HEK293 (cell line): ENCODE results near the gene THUMPD1.

Experiments
- CTCF ChIA-PET: fragments of 350-600 bp; formaldehyde crosslinking; extraction: SDS; loops from one replicate; lab custom pipeline; 2021; ENCODE audit warnings: antibody characterized with exemption; lab: Yijun Ruan, JAX
- POLR2A ChIA-PET: fragments of 300-600 bp; formaldehyde crosslinking; extraction: SDS; loops from one replicate; lab custom pipeline; 2020; ENCODE audit warnings: antibody characterized with exemption, inconsistent platforms; lab: Yijun Ruan, JAX
- H3K27ac ChIP-seq: fragments of 200-500 bp; sonication (Bioruptor generic); 2 replicates; pipeline ENCODE4 v1.5.1; 2014; ENCODE audit warnings: low read depth, low read length, control low read depth, inconsistent platforms; ENCODE audit errors: extremely low read depth
- H3K36me3 ChIP-seq, 2 experiments: fragments of 200-500 bp in 1 of 2; sonication (Bioruptor generic) in 1 of 2; 1 replicate in 1 of 2; 2 replicates in 1 of 2; pipeline ENCODE4 v1.5.1; 2014 to 2017; ENCODE audit warnings: inconsistent platforms in 2 of 2, low read length in 2 of 2; ENCODE audit not compliant: control insufficient read depth in 2 of 2, insufficient read depth in 1 of 2
- H3K4me1 ChIP-seq: fragments of 200-500 bp; sonication (Bioruptor generic); 2 replicates; pipeline ENCODE4 v1.5.1; 2014; ENCODE audit warnings: mild to moderate bottlenecking, low read length, inconsistent platforms; ENCODE audit not compliant: control insufficient read depth, insufficient read depth
- H3K4me3 ChIP-seq: 2 replicates; pipeline ENCODE4 v1.5.1; 2011; ENCODE audit warnings: low read depth, mild to moderate bottlenecking, control low read depth, low read length, moderate library complexity
- H3K9me3 ChIP-seq: fragments of 200-500 bp; sonication (Bioruptor generic); 2 replicates; pipeline ENCODE4 v1.5.1; 2014; ENCODE audit warnings: low read depth, low read length, inconsistent platforms; ENCODE audit not compliant: control insufficient read depth, insufficient read depth
- ELK4 ChIP-seq: IDR thresholded peaks from 2 replicates; pipeline ENCODE4 v1.6.1; 2011; ENCODE audit warnings: mild to moderate bottlenecking, low read depth, low read length, borderline replicate concordance
- HIC1 ChIP-seq: fragments of 450-650 bp; formaldehyde crosslinking; IDR thresholded peaks from 2 replicates; pipeline ENCODE4 v1.5.1; 2016; ENCODE audit warnings: missing biosample characterization, missing genetic modification characterization
- PRDM2 ChIP-seq: fragments of 450-650 bp; formaldehyde crosslinking; IDR thresholded peaks from 2 replicates; pipeline ENCODE4 v1.5.1; 2016; ENCODE audit warnings: missing biosample characterization, missing genetic modification characterization, borderline replicate concordance
- YY2 ChIP-seq: fragments of 450-650 bp; formaldehyde crosslinking; IDR thresholded peaks from 2 replicates; pipeline ENCODE4 v1.5.1; 2016; ENCODE audit warnings: missing biosample characterization, missing genetic modification characterization
- ZBTB10 ChIP-seq: fragments of 450-650 bp; formaldehyde crosslinking; IDR thresholded peaks from 2 replicates; pipeline ENCODE4 v1.5.1; 2016; ENCODE audit warnings: missing biosample characterization, missing genetic modification characterization
- ZBTB20 ChIP-seq: fragments of 450-650 bp; formaldehyde crosslinking; IDR thresholded peaks from 2 replicates; pipeline ENCODE4 v1.5.1; 2016; ENCODE audit warnings: missing biosample characterization, missing genetic modification characterization
- ZBTB7A ChIP-seq: fragments of 450-650 bp; formaldehyde crosslinking; IDR thresholded peaks from 2 replicates; pipeline ENCODE4 v1.5.1; 2016; ENCODE audit warnings: low read depth, missing biosample characterization, missing genetic modification characterization
- ZFP3 ChIP-seq: fragments of 450-650 bp; formaldehyde crosslinking; IDR thresholded peaks from 2 replicates; pipeline ENCODE4 v1.5.1; 2016; ENCODE audit warnings: low read depth, missing biosample characterization, missing genetic modification characterization
- ZNF23 ChIP-seq: fragments of 450-650 bp; formaldehyde crosslinking; IDR thresholded peaks from 2 replicates; pipeline ENCODE4 v1.5.1; 2016; ENCODE audit warnings: missing biosample characterization, missing genetic modification characterization, borderline replicate concordance
- ZNF416 ChIP-seq: fragments of 450-650 bp; formaldehyde crosslinking; IDR thresholded peaks from 2 replicates; pipeline ENCODE4 v1.5.1; 2016; ENCODE audit warnings: missing biosample characterization, missing genetic modification characterization
- ZNF571 ChIP-seq: fragments of 450-650 bp; formaldehyde crosslinking; IDR thresholded peaks from 2 replicates; pipeline ENCODE4 v1.5.0; 2017; ENCODE audit warnings: missing biosample characterization, missing genetic modification characterization
- ZNF670 ChIP-seq: fragments of 450-650 bp; formaldehyde crosslinking; IDR thresholded peaks from 2 replicates; pipeline ENCODE4 v1.5.1; 2016; ENCODE audit warnings: missing biosample characterization, missing genetic modification characterization, low read depth
- ZNF791 ChIP-seq: fragments of 450-650 bp; formaldehyde crosslinking; IDR thresholded peaks from 2 replicates; pipeline ENCODE4 v1.5.1; 2016; ENCODE audit warnings: missing biosample characterization, missing genetic modification characterization

The THUMPD1 gene

GRCh38 chr16:20768818-20769217 is 27.2 kb upstream of the THUMPD1 start (continued):
- TF ChIP-seq PRDM2, result no peak
- no peak for TF ChIP-seq YY2 (tag by site-specific recombination)

GRCh38 chr16:20768121-20768520 is 26.5 kb upstream of the THUMPD1 start:
- H3K4me3 ChIP-seq, result no peak overlapping the region
- H3K36me3 ChIP-seq, result no peaks in the 10 kb centered on the region
- H3K9me3 ChIP-seq, result no peaks in the 10 kb centered on the region
- CTCF ChIA-PET, result interaction anchor here (0.7 kb wide), 1 partner anchor 12 kb away, joined by 3 read pairs; no protein-coding TSS in a partner anchor
- no peaks in the 10 kb centered on the region for H3K4me1 ChIP-seq
- TF ChIP-seq ELK4, result no peak
- TF ChIP-seq ZNF23, result no peak
- no peak for TF ChIP-seq ZFP3 (tag by site-specific recombination)
- TF ChIP-seq ZBTB20 (tag by site-specific recombination), result no peak
- no peak for TF ChIP-seq ZNF571 (tag by site-specific recombination)
- no peak for TF ChIP-seq ZBTB7A (tag by site-specific recombination)
- no peak for TF ChIP-seq ZNF791 (tag by site-specific recombination)
- POLR2A ChIA-PET, result no interaction called here
- H3K27ac ChIP-seq, result no peak overlapping the region

GRCh38 chr16:20767577-20767976 is 26.0 kb upstream of the THUMPD1 start:
- POLR2A ChIA-PET, result no interaction called here
- Histone ChIP-seq H3K4me1 (no peaks in the 10 kb centered on the region), H3K9me3 (no peaks in the 10 kb centered on the region), H3K27ac (no peak overlapping the region), H3K4me3 (no peak overlapping the region), H3K36me3 (no peaks in the 10 kb centered on the region)
- CTCF ChIA-PET, result no interaction called here
- TF ChIP-seq HIC1 (tag by site-specific recombination), result no peak

GRCh38 chr16:20766294-20766693 is 24.7 kb upstream of the THUMPD1 start:
- CTCF ChIA-PET, result interaction anchor here (0.7 to 2.4 kb wide), 3 partner anchors 9 to 36 kb away, joined by 4 to 8 read pairs (median 5); no protein-coding TSS in a partner anchor

More at GRCh38 chr16:20766294-20766693, 24.7 kb upstream of the THUMPD1 start:
- H3K4me3 ChIP-seq, result no peak overlapping the region
- no peaks in the 10 kb centered on the region for H3K36me3 ChIP-seq
- TF ChIP-seq ZNF416, result no peak
- no peak for TF ChIP-seq ZBTB10 (tag by site-specific recombination)
- TF ChIP-seq HIC1 (tag by site-specific recombination), result no peak
- no peak for TF ChIP-seq ZNF670 (tag by site-specific recombination)
- POLR2A ChIA-PET, result no interaction called here
- no peaks in the 10 kb centered on the region for H3K9me3 ChIP-seq
- no peak overlapping the region for H3K27ac ChIP-seq
- no peaks in the 10 kb centered on the region for H3K4me1 ChIP-seq
